Aorta (tissue), 5 donors: Measurements from ENCODE around the gene PDE1C. TPM values are rescaled to one million over a fixed set of nuclear protein-coding genes. Genes with fewer than 3 reads are reported as not detected.
"Not testable (repeated sequence)": the region's sequence is repeated elsewhere in the genome, so short reads cannot be mapped to it uniquely, and the experiment has no call there.

Experiments used
- ATAC-seq: fragments of 200-7000 bp; cut with Tn5 transposase; one replicate; pipeline ENCODE4 v1.9.1; 2022; ENCODE audit warnings: moderate library complexity; ENCODE audit not compliant: low FRiP score
- DNase-seq, 2 donors: peaks; one replicate each; pipeline ENCODE4 v3.0.0-alpha.2; 2020
- H3K27ac ChIP-seq, 2 donors: one replicate each; pipeline ENCODE4 v1.5.1; 2013; ENCODE audit warnings: low read length in 2 of 2, mild to moderate bottlenecking in 2 of 2, moderate library complexity in 2 of 2, control low read depth in 1 of 2, inconsistent platforms in 1 of 2, low read depth in 1 of 2
- H3K27me3 ChIP-seq, 2 donors: one replicate each; pipeline ENCODE4 v1.6.1; 2013; ENCODE audit warnings: control low read depth in 1 of 2, low read length in 1 of 2, mild to moderate bottlenecking in 1 of 2, moderate library complexity in 1 of 2; ENCODE audit not compliant: insufficient read depth in 2 of 2, control insufficient read depth in 1 of 2
- H3K36me3 ChIP-seq, 2 donors: one replicate each; pipeline ENCODE4 v1.6.1; 2013; ENCODE audit warnings: control low read depth in 1 of 2, low read length in 1 of 2, mild to moderate bottlenecking in 1 of 2; ENCODE audit not compliant: insufficient read depth in 2 of 2, control insufficient read depth in 1 of 2
- H3K4me1 ChIP-seq, 2 donors: one replicate each; pipeline ENCODE4 v1.6.1; 2013; ENCODE audit warnings: low read length in 2 of 2, control low read depth in 1 of 2, mild to moderate bottlenecking in 1 of 2, moderate library complexity in 1 of 2; ENCODE audit not compliant: insufficient read depth in 2 of 2, control insufficient read depth in 1 of 2
- H3K4me3 ChIP-seq, 2 donors: one replicate each; pipeline ENCODE4 v1.5.1; 2013; ENCODE audit warnings: low read length in 2 of 2, control low read depth in 1 of 2, mild to moderate bottlenecking in 1 of 2
- H3K9me3 ChIP-seq: one replicate; pipeline ENCODE4 v1.6.1; 2013; ENCODE audit warnings: mild to moderate bottlenecking, low read length; ENCODE audit not compliant: control insufficient read depth
- WGBS, 2 donors: extraction: QIAGEN DNeasy Blood & Tissue Kit; methylation state at CpG; one replicate each; pipeline ENCODE4 v1.1.7; 2013; 5-methylcytosine and 5-hydroxymethylcytosine counted together
- intact Hi-C, 2 donors: fragments of 100-400 bp; cut with DNase I; formaldehyde crosslinking; loops; one replicate each; pipeline versions ENCODE4 v1.14.2 to v1.15.0; 2022
- polyA plus RNA-seq, 2 donors: library from polyadenylated mRNA; stranded (reverse); fragments of 200-250 nt; gene quantifications; one replicate each; pipeline ENCODE4 v1.2.3, GENCODE V29; 2013
- total RNA-seq, 2 donors: library from RNA; stranded (reverse); fragmentation: NEBNext Ultra II Directional; extraction: Animal tissue kit (Norgen Biotek cat#: 25700); gene quantifications; one replicate each; pipeline ENCODE4 v1.2.1, GENCODE V29; 2021
- donor health status: healthy with polysubstance abuse.
- donor health status: Bipolar disorder and iron deficiency.
- donor health status: DM: no; HTN: no; CAD: no.
- donor health status: DM: no; HTN: no; CAD: no.
- donor health status: DM: yes; HTN: yes; CAD: no.

PDE1C gene
- total and polyA plus RNA-seq, 4 donors, result 0.84 to 7.1 (median 4.6) TPM

GRCh38 chr7:32015133-32015532 is 55.1 kb downstream of the PDE1C start:
- no peaks in the 10 kb centered on the region for H3K36me3 ChIP-seq
- DNase-seq, result no peak
- peaks cover 3% of the 10 kb centered on the region for H3K9me3 ChIP-seq
- intact Hi-C loops, result no loop called here
- H3K27me3 ChIP-seq, result no peaks in the 10 kb centered on the region
- 83 to 91% methylated on average over 2 of the region's 2 CpGs for WGBS, 2 donors
- ATAC-seq, result no peak
- peaks cover 0 to 2% of the 10 kb centered on the region in 2 donors for H3K4me1 ChIP-seq
- H3K27ac ChIP-seq, result no peak overlapping the region
- H3K4me3 ChIP-seq, result no peak overlapping the region

- H3K9me3 ChIP-seq, DNase-seq, H3K27ac ChIP-seq, H3K4me3 ChIP-seq, intact Hi-C loops, H3K27me3 ChIP-seq, ATAC-seq, H3K36me3 ChIP-seq, H3K4me1 ChIP-seq: not testable (repeated sequence)
- 30 to 31% methylated on average over 2 of the region's 2 CpGs for WGBS, 2 donors
These were observed 56.7 kb downstream of the PDE1C start for GRCh38 chr7:32013471-32013870.

- H3K9me3 ChIP-seq, result peaks cover 2% of the 10 kb centered on the region
- DNase-seq (no peak), ATAC-seq (no peak)
- intact Hi-C loops, result no loop called here
- H3K36me3 ChIP-seq, result no peaks in the 10 kb centered on the region
- no peak overlapping the region for H3K4me3 ChIP-seq
- H3K4me1 ChIP-seq, result no peaks in the 10 kb centered on the region
- no peak overlapping the region for H3K27ac ChIP-seq
- WGBS, 2 donors, result 93 to 97% methylated on average over 2 of the region's 2 CpGs
- H3K27me3 ChIP-seq, result no peaks in the 10 kb centered on the region
These were observed 64.6 kb downstream of the PDE1C start for GRCh38 chr7:32005577-32005976.

DNA sequence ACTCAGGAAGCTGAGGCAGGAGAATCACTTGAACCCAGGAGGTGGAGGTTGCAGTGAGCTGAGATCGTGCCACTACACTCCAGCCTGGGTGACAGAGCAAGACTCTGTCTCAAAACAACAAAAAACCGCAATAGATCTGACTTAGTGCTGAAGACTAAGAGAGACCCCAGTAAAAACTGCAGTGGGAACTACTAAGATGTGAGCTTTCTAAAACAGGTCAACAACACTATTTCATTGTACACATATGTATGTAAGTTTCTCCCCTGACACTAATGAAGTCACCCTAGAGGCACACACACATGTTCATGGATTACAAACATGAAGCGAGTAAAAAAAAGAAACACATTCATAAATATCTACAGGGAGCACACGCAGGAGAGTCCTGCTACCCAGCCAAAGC is 68.3 kb downstream of the PDE1C start:
- Histone ChIP-seq H3K4me3 (no peak overlapping the region), H3K4me1 (no peaks in the 10 kb centered on the region), H3K36me3 (no peaks in the 10 kb centered on the region), H3K9me3 (peaks cover 2% of the 10 kb centered on the region), H3K27me3 (no peaks in the 10 kb centered on the region), H3K27ac (no peak overlapping the region)
- intact Hi-C loops, result no loop called here
- no peak for ATAC-seq
- WGBS, 2 donors, result 88 to 91% methylated on average over 4 of the region's 4 CpGs
- DNase-seq, result no peak

GRCh38 chr7:31997423-31997822 is 72.8 kb downstream of the PDE1C start:
- 77 to 78% methylated on average over 2 of the region's 2 CpGs for WGBS, 2 donors
- no peaks in the 10 kb centered on the region for H3K27me3 ChIP-seq
- intact Hi-C loops, result no loop called here
- DNase-seq (no peak), ATAC-seq (no peak)
- H3K27ac ChIP-seq, result no peak overlapping the region
- no peak overlapping the region for H3K4me3 ChIP-seq
- no peaks in the 10 kb centered on the region for H3K36me3 ChIP-seq
- peaks cover 2% of the 10 kb centered on the region for H3K9me3 ChIP-seq
- no peaks in the 10 kb centered on the region for H3K4me1 ChIP-seq

DNA sequence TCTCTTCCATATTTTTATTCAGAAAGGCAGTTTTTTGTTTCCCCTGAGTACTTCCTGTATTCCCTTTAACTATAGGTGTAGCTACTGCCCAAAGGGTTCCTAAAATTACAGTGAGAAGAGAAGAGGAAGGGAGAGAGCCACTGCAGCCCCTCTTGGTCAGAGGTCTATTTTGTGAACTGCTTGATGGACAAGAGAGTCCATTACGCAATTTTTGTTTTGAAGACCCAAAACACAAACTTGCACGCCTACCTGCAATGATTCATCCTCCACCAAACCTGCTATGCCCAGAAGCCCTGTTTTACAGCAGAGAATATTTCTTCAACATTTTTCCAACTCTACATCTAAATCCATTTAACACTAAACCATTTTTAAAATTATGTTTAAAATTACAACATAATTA is 75.1 kb downstream of the PDE1C start:
- DNase-seq (no peak), ATAC-seq (no peak)
- intact Hi-C loops, result no loop called here
- no peaks in the 10 kb centered on the region for H3K4me1 ChIP-seq
- no peak overlapping the region for H3K4me3 ChIP-seq
- no peak overlapping the region for H3K27ac ChIP-seq
- no peaks in the 10 kb centered on the region for H3K27me3 ChIP-seq
- peaks cover 1% of the 10 kb centered on the region for H3K9me3 ChIP-seq
- WGBS, 2 donors, result 90 to 95% methylated on average over 2 of the region's 2 CpGs
- no peaks in the 10 kb centered on the region for H3K36me3 ChIP-seq

GRCh38 chr7:31991846-31992245 is 78.4 kb downstream of the PDE1C start:
- no peak for DNase-seq

GRCh38 chr7:31991406-31991805 is 78.8 kb downstream of the PDE1C start:
- H3K4me1 ChIP-seq, result no peaks in the 10 kb centered on the region
- H3K27ac ChIP-seq, result no peak overlapping the region
- 89 to 97% methylated on average over 3 of the region's 3 CpGs for WGBS, 2 donors
- DNase-seq, result no peak
- H3K36me3 ChIP-seq, result no peaks in the 10 kb centered on the region
- intact Hi-C loops, result no loop called here
- H3K4me3 ChIP-seq, result no peak overlapping the region
- no peak for ATAC-seq
- peaks cover 1% of the 10 kb centered on the region for H3K9me3 ChIP-seq
- H3K27me3 ChIP-seq, result no peaks in the 10 kb centered on the region

More at GRCh38 chr7:31991846-31992245, 78.4 kb downstream of the PDE1C start:
- intact Hi-C loops, result no loop called here
- H3K36me3 ChIP-seq, result no peaks in the 10 kb centered on the region
- no peaks in the 10 kb centered on the region for H3K27me3 ChIP-seq
- H3K9me3 ChIP-seq, result peaks cover 1% of the 10 kb centered on the region
- ATAC-seq, result no peak
- no peaks in the 10 kb centered on the region for H3K4me1 ChIP-seq
- no peak overlapping the region for H3K27ac ChIP-seq
- WGBS, 2 donors, result 49 to 67% methylated on average over 3 of the region's 3 CpGs
- H3K4me3 ChIP-seq, result no peak overlapping the region

DNA sequence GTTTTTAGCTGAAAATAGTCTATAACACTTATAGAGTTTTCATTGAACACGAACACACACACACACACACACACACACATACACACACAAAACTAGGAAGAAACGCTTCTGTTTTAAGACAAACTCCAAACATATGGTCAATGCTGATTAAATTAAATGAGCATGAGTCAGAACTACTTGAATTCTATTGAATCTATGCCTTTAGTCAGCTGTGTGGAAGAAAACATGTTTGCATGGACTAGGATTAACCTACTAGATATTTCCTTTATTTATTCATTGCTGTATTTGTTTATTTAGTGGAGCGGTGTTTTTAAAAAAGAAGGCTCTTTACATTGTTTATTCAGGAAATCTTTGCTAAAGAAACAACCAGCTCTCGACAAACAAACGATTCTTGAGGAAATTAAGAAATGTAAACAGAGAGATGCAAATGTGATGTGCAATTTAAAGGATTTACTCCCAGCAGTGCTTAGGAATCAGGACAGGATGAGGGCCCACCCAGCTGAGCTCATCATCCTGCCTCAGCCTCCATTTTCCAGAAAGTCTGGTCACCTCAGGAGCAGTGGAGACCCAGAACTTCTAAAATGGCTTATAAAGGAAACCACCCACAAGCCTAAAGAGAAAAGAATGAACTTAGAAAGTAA is 83.2 kb downstream of the PDE1C start:
- Histone ChIP-seq H3K9me3 (peaks cover under 1% of the 10 kb centered on the region), H3K27me3 (no peaks in the 10 kb centered on the region)
- intact Hi-C loops, result no loop called here

More for the DNA sequence above, 83.2 kb downstream of the PDE1C start:
- H3K4me3 ChIP-seq, result no peak overlapping the region
- 63 to 68% methylated on average over 5 of the region's 5 CpGs for WGBS, 2 donors
- no peak for DNase-seq
- H3K4me1 ChIP-seq, result no peaks in the 10 kb centered on the region
- no peak overlapping the region for H3K27ac ChIP-seq
- no peaks in the 10 kb centered on the region for H3K36me3 ChIP-seq
- ATAC-seq, result no peak
